ENCODE data around the gene RWDD3. TPM values are rescaled to one million over a fixed set of nuclear protein-coding genes. Genes with fewer than 3 reads are reported as not detected.

Gene RWDD3
- total and polyA plus RNA-seq, 2 donors (not counting 1 experiment from before 2014, with no cell fraction given): 19.9 to 21.9 TPM

DNA sequence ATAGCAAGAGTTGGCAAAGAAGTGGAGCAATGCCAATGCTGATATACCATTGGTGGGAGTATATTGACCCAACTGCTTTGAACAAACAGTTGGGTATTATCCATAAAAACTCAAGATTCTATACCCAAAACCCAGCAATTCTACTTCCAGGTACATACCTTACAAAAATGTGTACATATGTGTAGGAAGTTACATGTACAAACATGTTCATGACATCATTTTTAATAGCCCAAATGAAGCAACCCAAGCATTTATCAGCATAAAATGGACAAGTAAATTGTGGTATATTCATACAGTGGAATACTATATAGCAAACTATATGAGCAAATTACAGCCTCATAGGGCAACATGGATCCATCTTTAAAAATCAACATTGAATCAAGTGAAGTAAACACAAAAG is 20.9 kb downstream of the RWDD3 start:
- Histone ChIP-seq H3K4me2 (replicated peaks; ENCODE audit: low read depth, low read length, poor library complexity, severe bottlenecking) (no peak overlapping the region), H3K79me2 (ENCODE audit: control insufficient read depth, insufficient read depth, low read length) (no peaks in the 10 kb centered on the region), H3K27ac (ENCODE audit: low read length in 2 of 2) (no peak overlapping the region), H3K9me3 (ENCODE audit: control extremely low read depth in 1 of 3, control insufficient read depth in 2 of 3, insufficient read depth in 1 of 3, low read length in 2 of 3) (peaks cover 0 to 3% (median 0%) of the 10 kb centered on the region in 3 donors), H3K4me1 (ENCODE audit: control insufficient read depth in 2 of 2, insufficient read depth in 2 of 2, low read length in 2 of 2) (peaks cover 0 to 6% of the 10 kb centered on the region in 2 donors), H2AFZ (ENCODE audit: insufficient read depth, low read depth, low read length, poor library complexity, severe bottlenecking) (no peak overlapping the region), H3K27me3 (replicated peaks in 1 of 4; ENCODE audit: control extremely low read depth in 1 of 4, control insufficient read depth in 3 of 4, insufficient read depth in 4 of 4, low read length in 3 of 4) (no peaks in the 10 kb centered on the region), H3K9ac (ENCODE audit: low read length) (no peak overlapping the region), H3K4me3 (ENCODE audit: control extremely low read depth in 1 of 5, extremely low read depth in 1 of 5, insufficient read depth in 1 of 5, low read depth in 2 of 5, low read length in 4 of 5) (no peak overlapping the region), H4K20me1 (ENCODE audit: control insufficient read depth, insufficient read depth, low read length, poor library complexity, severe bottlenecking) (no peaks in the 10 kb centered on the region), H3K36me3 (replicated peaks in 1 of 2; ENCODE audit: control extremely low read depth in 1 of 2, control insufficient read depth in 1 of 2, extremely low read depth in 1 of 2, insufficient read depth in 2 of 2, low read length in 1 of 2) (no peaks in the 10 kb centered on the region)
- Mint-ChIP-seq H3K27me3 (peaks cover 7% of the 10 kb centered on the region), H3K9me3 (ENCODE audit: insufficient read depth) (no peaks in the 10 kb centered on the region), H3K27ac (no peak overlapping the region), H3K4me1 (peaks cover 12% of the 10 kb centered on the region), H3K4me3 (no peak overlapping the region)
- ChIA-PET CTCF (no interaction called here), POLR2A (no interaction called here)
- DNase-seq: no peak
- intact Hi-C loops (cut with micrococcal nuclease): no loop called here
- ATAC-seq (ENCODE audit: low read depth): no peak
- TF ChIP-seq EZH2 (IDR thresholded peaks at IDR 0.05; ENCODE audit: borderline replicate concordance, insufficient read depth, low read depth, low read length, poor library complexity, severe bottlenecking) (no peak), CTCF (IDR thresholded peaks at IDR 0.05) (no peak)

- Histone ChIP-seq H3K36me3 (replicated peaks in 1 of 2; ENCODE audit: control extremely low read depth in 1 of 2, control insufficient read depth in 1 of 2, extremely low read depth in 1 of 2, insufficient read depth in 2 of 2, low read length in 1 of 2) (no peaks in the 10 kb centered on the region), H3K27ac (ENCODE audit: low read length in 2 of 2) (no peak overlapping the region), H3K79me2 (ENCODE audit: control insufficient read depth, insufficient read depth, low read length) (no peaks in the 10 kb centered on the region), H2AFZ (ENCODE audit: insufficient read depth, low read depth, low read length, poor library complexity, severe bottlenecking) (no peak overlapping the region), H3K9ac (ENCODE audit: low read length) (no peak overlapping the region), H3K4me2 (replicated peaks; ENCODE audit: low read depth, low read length, poor library complexity, severe bottlenecking) (no peak overlapping the region), H3K4me3 (ENCODE audit: control extremely low read depth in 1 of 5, extremely low read depth in 1 of 5, insufficient read depth in 1 of 5, low read depth in 2 of 5, low read length in 4 of 5) (no peak overlapping the region), H3K4me1 (ENCODE audit: control insufficient read depth in 2 of 2, insufficient read depth in 2 of 2, low read length in 2 of 2) (peaks cover 0 to 6% of the 10 kb centered on the region in 2 donors), H4K20me1 (ENCODE audit: control insufficient read depth, insufficient read depth, low read length, poor library complexity, severe bottlenecking) (no peaks in the 10 kb centered on the region), H3K9me3 (ENCODE audit: control extremely low read depth in 1 of 3, control insufficient read depth in 2 of 3, insufficient read depth in 1 of 3, low read length in 2 of 3) (peaks cover 0 to 3% (median 0%) of the 10 kb centered on the region in 3 donors), H3K27me3 (replicated peaks in 1 of 4; ENCODE audit: control extremely low read depth in 1 of 4, control insufficient read depth in 3 of 4, insufficient read depth in 4 of 4, low read length in 3 of 4) (no peaks in the 10 kb centered on the region)
- intact Hi-C loops (cut with micrococcal nuclease): no loop called here
- 100% methylated on average over 1 of the region's 1 CpG for WGBS (ENCODE audit: insufficient coverage)
- no peak overlapping the region for H3K27ac Mint-ChIP-seq
- TF ChIP-seq EZH2 (IDR thresholded peaks at IDR 0.05; ENCODE audit: borderline replicate concordance, insufficient read depth, low read depth, low read length, poor library complexity, severe bottlenecking): no peak
- no peak for TF ChIP-seq CTCF (IDR thresholded peaks at IDR 0.05)
- CTCF ChIA-PET: no interaction called here
- no peak overlapping the region for H3K4me3 Mint-ChIP-seq
- H3K9me3 Mint-ChIP-seq (ENCODE audit: insufficient read depth): no peaks in the 10 kb centered on the region
- ATAC-seq (ENCODE audit: low read depth): no peak
- POLR2A ChIA-PET: no interaction called here
- DNase-seq: no peak
- peaks cover 12% of the 10 kb centered on the region for H3K4me1 Mint-ChIP-seq
- H3K27me3 Mint-ChIP-seq: peaks cover 7% of the 10 kb centered on the region
Measured at GRCh38 chr1:95255826-95256225, 21.8 kb downstream of the RWDD3 start.

Measured in B cell (primary cell).